ENCODE data around the gene SCLY.
"Not testable (repeated sequence)": the region's sequence is repeated elsewhere in the genome, so short reads cannot be mapped to it uniquely, and the experiment has no call there.

SCLY gene

DNA sequence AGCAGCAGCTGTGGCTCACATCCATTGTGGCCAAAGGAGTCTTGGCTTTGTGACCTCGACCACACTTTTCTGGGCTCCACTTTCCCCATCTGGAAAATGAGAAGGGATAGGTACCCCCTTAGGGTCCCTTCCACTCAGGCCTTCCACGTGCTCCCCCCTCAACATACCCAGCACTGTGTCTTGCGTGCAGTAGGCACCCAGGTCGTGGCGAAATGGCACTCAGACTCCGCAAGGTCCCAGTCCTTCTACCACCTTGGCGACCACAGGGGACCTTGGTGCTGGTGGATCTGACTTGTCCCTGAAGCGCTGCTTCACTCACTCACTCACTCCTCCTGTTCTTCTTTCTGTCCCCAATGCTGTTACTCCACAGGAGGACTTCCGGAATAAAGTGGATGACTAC lies 19.9 kb upstream of the SCLY start:
- DNase-seq (ENCODE audit: low read depth), result no peak

DNA sequence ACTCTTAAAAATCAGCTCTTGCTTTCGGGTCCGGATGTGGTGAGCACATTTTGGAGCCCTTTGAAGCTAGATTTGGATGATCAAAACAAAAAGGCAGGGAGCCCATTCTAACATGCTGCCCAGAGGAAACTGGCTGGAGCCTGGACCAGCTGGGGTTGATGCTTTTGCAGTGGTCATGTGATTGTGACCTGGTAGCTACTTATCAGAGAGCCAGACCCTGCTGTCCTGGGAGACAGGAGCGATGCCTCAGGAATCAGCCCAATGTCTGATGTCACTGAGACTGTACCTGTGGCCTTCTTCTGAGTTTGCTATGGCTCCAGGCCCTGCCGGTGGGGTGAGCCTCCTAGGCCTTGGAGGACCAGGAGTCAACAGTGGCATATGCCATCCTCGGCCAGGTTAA lies 18.7 kb upstream of the SCLY start:
- no peak for DNase-seq (ENCODE audit: low read depth)

DNA sequence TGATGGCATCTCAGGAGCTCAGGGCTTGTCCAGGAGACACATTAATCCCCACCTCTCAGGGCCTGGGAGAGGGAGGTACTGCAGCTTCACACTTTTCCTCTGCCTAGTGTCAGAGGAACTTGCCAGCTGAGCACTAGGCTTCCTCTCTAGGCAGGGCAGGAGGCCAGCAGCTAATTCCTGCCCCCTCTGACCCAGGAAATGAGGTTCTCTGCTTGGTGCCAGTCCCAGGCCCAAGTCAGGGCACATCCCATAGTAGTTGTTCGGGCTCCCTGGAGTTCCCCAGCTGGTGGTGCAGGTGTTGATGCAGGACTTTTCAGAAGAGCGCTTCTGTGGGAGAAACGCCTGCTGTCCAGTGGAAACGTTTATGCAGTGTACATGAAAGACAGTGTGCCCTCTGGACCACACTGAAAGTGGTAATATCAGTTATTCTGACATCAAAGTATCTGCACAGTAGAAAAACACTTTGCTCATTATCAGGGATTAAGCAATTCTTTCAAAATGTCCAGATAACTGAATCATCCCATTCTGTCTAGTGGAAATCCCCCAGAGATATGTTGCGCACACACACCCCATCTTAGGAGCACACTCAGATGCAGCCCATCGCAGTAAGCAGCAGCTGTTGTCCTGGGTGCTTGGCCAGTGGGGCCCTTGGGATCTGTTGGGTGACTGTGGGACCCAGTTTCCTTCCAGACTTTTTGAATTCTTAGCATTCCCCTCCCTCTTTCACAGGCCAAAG lies 17.8 kb upstream of the SCLY start:
- DNase-seq (ENCODE audit: low read depth), result no peak

DNA sequence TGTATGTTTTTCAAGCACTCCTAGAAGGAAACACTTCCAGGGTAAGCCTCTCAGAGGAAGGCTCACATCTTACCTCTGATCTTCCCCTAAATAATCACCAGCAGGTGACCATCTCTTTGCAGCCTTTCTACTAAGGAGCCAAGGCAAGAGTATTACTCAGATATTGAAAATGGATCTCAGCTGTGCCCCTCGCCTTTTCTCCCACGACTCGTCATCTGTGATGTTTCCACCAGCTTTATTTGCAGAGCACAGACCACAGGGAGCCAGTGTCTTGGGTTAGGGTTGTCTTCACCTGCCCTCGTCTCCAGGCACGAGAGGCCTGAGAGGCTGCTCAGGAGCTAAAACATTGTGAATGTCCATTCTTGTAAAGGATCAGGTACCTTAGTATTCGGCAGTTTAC lies 16.9 kb upstream of the SCLY start:
- DNase-seq (ENCODE audit: low read depth), result no peak

DNA sequence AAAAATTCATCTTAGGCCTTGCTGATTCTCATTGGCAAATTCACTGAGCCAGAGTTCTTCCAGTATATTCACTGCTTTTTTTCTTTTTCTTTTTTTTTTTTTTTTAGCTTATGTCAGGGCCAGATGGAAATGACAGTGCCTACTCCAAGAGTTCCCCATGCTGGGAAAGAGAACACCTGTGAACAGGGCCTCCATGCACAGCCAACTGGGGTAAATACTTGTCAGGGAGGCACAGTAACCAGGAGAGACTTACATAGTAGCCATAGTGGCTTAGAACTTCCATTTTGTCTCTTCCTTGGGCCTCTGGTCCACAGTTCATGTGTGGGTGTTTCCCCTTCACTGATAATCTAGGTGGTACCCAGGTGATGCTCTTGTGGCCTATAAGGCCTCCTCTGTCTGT lies 15.2 kb upstream of the SCLY start:
- no peak for DNase-seq (ENCODE audit: low read depth)

DNA sequence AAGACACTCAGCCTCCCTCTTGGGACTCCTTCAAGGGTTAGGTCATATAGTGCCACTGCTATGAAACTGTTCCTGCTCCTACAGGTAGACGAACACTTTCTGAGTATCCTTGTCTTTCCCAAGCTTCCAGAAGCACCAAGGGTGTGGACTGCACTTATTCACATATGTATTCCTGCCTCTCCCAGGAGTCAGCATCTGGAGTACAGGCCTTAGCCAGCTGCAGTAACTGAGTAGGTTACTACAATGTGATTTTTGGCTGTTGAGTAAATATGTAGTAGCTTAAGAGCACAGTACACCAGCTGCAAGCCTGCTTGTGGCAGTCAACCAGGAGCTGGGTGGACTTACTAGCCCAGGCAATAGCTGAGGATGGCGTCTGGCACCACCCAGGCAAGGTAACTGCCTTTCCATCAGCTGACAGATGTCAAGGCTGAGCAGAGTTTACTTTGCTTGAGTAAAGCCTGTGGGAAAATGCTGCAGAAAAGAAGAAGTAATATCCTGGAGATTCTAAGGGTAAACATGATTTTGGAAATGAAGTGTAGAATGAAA lies 14.0 kb upstream of the SCLY start:
- DNase-seq (ENCODE audit: low read depth), result no peak

DNA sequence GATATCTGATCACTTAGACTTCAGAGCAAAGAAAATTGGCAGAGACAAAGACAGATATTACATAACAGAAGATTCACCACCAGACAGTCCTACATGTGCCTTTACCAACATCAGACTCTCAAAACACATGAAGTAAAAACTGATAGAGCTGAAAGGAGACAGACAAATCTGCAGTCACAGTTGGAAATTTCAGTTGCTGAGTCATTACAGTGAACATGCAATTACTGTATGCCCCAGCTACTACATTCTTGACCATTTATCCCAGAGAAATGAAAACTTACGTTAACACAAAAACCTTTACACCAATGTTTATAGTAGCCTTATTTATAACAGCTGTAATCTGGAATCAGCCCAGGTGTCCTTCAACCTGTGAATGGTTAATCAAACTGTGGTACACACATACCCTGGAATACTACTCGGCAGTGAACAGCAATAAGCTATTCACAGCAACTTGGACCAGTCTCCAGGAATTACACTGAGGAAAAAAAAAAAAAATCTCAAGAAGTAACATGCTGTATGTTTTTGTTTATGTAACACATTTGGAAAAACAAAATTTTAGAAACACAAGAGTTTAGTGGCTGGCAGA lies 7.5 kb upstream of the SCLY start:
- no peak for DNase-seq (ENCODE audit: low read depth)

DNA sequence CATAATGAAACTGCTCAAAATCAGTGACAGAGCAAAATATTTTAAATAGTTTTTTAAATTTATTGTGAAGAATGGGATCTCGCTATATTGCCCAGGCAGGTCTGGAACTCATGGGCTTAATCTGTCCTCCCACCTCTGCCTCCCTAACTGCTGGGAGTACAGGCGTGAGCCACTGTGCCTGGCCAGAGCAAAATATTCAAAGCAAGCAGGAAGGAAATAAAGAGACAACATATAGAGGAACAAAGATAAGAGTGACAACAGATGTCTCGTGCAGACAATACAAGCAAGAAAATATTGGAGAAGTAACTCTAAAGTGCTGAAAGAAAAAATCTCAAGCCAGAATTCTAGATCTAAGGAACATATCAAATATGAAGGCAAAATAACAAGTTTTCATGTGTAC lies 5.0 kb upstream of the SCLY start:
- no peak for DNase-seq (ENCODE audit: low read depth)

DNA sequence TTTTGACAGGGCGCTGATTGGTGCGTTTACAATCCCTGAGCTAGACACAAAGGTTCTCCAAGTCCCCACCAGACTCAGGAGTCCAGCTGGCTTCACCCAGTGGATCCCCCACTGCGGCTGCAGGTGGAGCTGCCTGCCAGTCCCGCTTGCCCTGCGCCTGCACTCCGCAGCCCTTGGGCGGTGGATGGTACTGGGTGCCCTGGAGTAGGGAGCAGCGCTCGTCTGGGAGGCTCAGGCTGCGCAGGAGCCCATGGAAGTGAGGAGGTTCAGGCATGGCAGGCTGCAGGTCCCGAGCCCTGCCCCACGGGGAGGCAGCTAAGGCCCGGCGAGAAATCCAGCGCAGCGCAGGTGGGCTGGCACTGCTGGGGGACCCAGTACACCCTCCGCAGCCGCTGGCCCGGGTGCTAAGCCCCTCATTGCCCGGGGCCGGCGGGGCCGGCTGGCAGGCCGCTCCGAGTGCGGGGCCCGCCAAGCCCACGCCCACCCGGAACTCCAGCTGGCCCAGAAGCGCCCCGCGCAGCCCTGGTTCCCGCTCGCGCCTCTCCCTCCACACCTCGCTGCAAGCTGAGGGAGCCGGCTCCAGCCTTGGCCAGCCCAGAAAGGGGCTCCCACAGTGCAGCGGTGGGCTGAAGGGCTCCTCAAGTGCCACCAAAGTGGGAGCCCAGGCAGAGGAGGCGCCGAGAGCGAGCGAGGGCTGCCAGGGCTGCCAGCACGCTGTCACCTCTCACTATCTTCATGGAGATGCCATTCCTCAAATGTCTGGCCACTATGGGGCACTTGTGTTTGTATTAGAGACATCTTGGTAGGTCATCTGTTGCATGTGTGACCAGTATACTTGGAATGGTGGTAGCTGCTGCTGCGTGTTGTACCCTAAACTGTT lies 2.9 kb upstream of the SCLY start:
- not testable (repeated sequence) for DNase-seq (ENCODE audit: low read depth)

DNA sequence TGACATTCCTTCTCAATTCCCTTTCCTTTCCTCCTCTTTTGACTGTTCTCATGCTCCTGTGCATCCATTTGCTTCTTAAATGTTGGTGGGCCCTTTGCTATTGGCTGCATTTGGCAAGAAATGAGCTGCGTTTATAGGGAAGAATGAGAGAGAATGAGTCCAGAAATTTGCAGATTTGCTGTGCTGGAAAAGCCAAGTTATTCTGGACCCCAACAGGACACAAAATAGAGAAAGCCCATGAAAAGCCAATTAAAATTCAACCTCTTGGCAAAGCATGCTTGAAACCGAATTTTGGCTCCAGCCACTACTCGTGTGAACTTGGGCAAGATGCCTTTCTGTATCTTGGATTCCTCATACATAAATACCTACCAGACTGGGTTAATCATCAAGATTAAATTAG lies 1.3 kb upstream of the SCLY start:
- DNase-seq (ENCODE audit: low read depth), result no peak

DNA sequence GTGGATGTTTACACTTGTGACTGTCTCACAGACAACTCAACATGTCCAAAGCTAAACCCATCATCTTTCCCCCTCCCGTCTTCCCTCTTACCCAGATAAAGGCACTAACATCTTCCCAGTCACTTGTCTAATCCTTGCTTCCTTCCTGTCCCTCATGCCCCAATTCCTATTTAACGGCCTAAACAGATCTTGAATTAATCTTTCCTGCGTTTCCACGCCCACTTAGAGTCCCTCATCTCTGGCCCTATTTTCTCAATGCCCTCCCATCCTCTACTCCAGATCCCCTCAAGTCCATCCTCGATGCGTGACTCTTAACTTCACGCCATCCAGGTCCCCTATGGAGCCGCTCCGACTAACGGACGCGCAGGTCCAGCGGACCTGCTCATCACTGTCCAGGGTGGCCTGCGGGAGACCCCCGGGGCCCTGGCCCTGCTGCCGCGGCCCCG lies 682 bp upstream of the SCLY start:
- DNase-seq (ENCODE audit: low read depth), result no peak

DNA sequence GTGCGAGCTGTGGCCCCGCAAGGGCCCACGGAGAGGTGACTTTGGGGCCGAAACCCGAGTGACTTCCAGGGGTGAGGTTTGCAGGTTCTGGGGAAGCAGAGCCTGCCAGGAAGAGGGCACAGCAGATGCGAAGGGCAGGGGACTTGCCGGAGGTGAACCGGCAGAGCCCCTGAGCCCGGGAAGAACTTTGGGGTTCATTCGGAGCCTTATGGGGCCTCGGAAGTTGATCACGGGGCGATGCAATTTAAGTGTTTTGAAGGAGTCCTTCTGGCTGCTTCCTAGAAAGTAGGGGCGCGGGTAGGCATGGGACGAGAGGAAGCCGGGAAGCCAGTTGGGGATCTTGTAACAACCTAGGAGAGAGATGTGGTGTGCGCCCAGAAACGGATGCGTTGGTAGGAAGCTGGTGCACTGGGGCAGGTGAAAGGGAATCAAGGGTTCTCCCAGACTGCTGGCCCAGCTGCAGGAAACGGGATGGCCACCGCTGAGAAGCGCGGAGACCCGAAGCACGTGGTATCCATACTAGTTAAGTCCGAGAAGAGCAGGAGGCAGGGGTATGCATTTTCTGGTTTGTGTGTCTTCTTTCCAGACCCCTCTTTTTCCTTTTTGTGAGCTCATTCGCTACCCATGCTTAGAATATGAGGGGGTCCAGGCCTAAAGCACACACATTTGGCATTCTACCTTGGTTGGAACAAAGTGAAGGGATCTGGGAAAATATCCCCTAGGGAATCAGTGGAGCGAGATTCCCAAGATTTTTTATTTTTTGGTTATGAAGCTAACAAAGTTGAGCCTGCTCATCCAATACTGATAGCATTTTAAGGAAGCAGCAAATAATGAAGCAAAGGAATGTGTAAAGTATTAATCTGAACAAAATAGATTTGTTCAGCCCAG lies 758 bp downstream of the SCLY start:
- DNase-seq (ENCODE audit: low read depth), result no peak

DNA sequence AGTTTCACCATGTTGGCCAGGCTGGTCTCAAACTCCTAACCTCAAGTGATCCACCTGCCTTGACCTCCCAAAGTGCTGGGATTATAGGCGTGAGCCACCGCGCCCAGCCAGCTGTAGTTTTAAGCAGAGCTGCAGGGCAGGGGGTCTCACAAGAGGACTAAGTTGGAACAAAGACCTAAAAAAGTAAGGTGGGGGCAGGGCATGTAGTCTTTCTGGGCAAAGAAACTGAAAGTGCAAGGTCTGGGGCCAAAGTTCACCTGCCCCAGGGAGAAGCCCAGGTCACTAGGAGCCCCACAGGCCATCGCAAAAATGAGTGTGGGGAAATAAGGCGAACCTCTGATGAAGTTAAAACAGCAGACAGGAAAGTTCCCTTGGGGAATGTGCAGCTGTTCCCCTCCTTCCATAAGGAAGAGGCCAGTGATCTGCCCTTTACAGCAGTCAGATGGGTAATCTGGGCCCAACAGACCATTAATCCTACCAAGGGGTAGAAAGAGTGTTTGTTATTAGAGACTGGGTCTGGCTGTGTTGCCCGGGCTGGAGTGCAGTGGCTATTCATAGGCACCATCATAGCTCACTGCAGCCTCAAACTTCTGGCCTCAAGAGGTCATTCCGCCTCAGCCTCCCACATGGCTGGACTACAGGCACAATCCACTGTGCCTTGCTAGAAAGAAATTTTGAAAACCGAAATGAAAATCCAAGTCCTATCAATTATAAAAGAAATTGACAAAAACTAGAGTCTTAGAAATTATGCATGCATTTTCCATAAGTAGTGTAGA lies 2.8 kb downstream of the SCLY start:
- DNase-seq (ENCODE audit: low read depth), result no peak

DNA sequence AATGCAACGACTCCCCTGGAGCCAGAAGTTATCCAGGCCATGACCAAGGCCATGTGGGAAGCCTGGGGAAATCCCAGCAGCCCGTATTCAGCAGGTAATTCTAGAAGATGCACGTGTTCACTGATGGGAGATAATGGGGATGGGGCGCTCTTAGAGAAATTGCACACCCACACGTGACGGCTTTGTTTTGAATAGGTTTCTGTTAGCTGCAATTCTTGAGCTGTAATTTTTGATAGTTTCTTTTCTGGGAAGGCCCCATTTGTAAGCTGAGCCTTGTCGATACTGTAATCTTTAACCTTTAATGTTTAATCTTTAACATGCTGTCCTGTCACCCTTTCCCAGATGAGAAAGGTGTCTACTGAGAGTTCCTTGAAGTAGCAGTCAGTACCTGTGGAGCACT lies 3.6 kb downstream of the SCLY start:
- DNase-seq (ENCODE audit: low read depth), result no peak

DNA sequence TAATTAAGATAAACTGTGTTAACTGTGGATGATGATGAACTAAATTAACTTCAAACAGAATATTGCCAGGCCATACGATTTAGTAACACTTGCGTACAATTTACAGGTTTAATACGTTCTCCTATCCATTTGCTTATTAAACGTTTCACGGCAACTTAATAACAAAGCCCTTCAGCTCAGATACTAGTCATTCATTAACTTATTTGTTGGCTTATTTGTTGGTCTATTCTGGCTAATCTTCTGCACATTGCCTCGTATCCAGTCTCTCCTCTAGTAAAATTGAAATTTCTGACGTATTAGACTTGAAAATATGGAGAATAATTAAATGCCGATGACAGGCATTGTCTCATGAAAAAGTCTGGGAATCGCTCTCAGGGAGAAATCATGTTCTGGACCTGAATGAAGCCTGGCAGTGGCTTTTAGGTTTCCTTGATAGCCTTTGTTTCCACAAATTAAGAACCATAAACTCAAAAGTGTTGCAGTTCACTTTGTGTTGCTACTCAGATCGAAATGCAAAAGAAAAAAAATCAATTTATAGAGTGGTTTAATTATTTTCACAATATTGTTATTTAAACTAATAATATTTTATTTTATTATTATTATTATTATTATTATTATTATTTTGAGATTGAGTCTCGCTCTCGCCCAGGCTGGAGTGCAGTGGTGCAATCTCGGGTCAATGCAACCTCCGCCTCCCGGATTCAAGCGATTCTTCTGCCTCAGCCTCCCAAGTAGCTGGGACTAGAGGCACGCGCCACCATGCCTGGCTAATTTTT lies 4.5 kb downstream of the SCLY start:
- no peak for DNase-seq (ENCODE audit: low read depth)

DNA sequence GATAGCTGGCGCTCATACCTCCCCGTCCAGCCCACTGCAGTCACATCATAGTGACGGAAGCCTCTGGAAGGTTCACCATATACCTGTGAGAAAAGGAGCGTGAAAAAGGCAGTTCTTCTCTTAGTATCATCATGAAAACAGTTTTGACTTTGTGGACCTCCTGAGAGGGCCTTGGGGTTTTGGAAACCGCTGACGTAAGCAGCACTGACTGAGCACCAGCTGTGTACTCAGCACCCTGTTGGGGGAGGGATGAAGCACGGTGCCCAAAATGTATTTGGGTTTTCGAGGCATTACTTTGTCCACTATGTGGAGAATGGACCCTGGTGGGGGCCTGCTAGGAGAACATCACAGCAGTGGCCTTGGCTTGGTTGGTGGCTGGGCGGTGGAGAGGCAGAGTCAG lies 5.4 kb downstream of the SCLY start:
- DNase-seq (ENCODE audit: low read depth), result no peak

DNA sequence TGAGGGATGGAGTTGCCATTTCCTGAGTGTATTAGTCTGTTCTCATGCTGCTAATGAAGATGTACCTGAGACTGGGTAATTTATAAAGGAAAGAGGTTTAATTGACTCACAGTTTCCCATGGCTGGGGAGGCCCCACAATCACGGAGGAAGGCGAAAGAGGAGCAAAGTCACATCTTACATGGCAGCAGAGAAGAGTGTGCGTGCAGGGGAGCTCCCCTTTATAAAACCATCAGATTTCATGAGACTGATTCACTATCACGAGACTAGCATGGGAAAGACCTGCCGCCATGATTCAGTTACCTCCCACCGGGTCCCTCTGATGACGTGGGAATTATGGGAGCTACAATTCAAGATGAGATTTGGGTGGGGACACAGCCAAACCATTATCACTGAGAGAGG lies 5.9 kb downstream of the SCLY start:
- DNase-seq (ENCODE audit: low read depth), result not testable (repeated sequence)

DNA sequence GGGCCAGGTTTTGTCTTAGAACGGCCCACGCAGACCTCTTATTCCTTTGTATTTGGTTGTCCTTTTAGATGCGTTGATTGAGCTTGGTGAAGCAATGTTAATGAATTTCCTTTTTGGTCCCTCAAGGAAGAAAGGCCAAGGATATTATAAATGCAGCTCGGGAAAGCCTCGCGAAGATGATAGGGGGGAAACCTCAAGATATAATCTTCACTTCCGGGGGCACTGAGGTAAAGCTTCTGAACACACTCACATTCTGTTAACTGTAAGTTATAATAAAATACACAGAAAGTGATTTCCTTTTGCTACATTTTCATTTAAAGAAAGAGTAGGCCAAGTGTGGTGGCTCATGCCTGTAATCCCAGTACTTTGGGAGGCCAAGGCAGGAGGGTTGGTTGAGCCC lies 7.1 kb downstream of the SCLY start:
- DNase-seq (ENCODE audit: low read depth), result no peak

DNA sequence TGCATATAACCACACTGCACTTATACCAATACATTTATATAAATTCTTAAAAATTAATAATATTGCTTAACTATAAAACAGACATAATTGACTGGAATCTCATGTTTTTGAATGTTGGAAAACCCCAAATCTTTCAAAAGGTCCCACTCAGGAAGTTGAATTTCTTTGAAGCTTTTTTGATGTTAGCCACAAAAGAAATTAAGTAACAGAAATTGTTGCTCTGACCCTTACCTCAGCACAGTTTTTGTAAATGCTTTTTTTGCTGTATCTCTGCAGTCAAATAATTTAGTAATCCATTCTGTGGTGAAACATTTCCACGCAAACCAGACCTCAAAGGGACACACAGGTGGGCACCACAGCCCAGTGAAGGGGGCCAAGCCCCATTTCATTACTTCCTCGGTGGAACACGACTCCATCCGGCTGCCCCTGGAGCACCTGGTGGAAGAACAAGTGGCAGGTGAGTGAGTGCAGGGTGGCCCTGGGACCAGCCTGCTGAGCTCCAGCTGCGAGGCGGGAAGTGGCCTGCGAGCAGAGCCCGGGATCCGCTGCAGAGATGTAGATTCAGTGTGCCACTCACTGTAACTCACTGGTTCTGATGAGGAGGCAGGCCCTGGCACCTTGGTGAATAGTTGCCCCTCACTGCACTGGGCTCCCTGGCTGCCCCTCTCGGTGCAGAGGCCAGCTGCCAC lies 8.4 kb downstream of the SCLY start:
- no peak for DNase-seq (ENCODE audit: low read depth)

DNA sequence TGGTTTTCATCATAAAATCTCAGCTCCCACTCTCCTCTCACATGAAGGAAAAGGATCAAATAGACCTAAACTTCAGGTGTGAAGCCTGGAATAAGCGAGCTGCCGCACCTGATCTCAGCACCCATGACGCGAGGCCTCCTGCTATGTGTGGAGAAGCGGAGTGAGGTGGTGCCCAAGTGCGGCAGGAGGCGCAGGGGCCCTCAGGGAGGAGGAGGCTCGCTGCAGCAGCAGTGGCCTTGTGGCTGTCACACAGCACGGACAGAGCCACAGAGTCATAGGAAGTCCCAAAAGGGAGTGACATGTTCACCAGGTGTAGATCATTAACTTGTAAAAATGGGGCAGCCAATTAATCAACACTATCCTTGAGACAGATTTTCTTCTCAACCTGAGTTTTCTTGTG lies 9.1 kb downstream of the SCLY start:
- DNase-seq (ENCODE audit: low read depth), result no peak

Data from GM04504 (cell line).